Activated T-helper 1 cell treated with anti-CD3 and anti-CD28 coated beads, Interleukin-12 subunit alpha, Interleukin-12 subunit beta, Interleukin-2, Interleukin-4 antibody, amounts not matched to agents 30 ng/mL and 10 ng/mL and 1 ng/mL, durations not matched to agents 14 hours and 24 hours and 36 hours (primary cell): ENCODE data around the gene USP10. TPM values are rescaled to one million over a fixed set of nuclear protein-coding genes. Genes with fewer than 3 reads are reported as not detected.

Source experiments
- DNase-seq: peaks from one replicate; pipeline ENCODE4 v3.0.0; 2021; ENCODE audit warnings: low spot score
- H3K27ac Mint-ChIP-seq: one replicate; pipeline ENCODE4 v1.8.0; 2021; ENCODE audit warnings: mild to moderate bottlenecking, mixed read lengths
- H3K27me3 Mint-ChIP-seq: one replicate; pipeline ENCODE4 v1.8.0; 2022; ENCODE audit warnings: mild to moderate bottlenecking, moderate library complexity, mixed read lengths; ENCODE audit not compliant: insufficient read depth
- H3K36me3 Mint-ChIP-seq: one replicate; pipeline ENCODE4 v1.8.0; 2021; ENCODE audit warnings: low read depth, mixed read lengths
- H3K4me1 Mint-ChIP-seq: one replicate; pipeline ENCODE4 v1.8.0; 2021; ENCODE audit warnings: low read depth, mixed read lengths
- H3K4me3 Mint-ChIP-seq: one replicate; pipeline ENCODE4 v1.8.0; 2021; ENCODE audit warnings: mild to moderate bottlenecking, moderate library complexity, mixed read lengths
- H3K9me3 Mint-ChIP-seq: one replicate; pipeline ENCODE4 v1.8.0; 2021; ENCODE audit warnings: mixed read lengths
- intact Hi-C: fragments of 100-400 bp; cut with micrococcal nuclease; formaldehyde crosslinking; loops from one replicate; pipeline ENCODE4 v1.15.1; 2024
- total RNA-seq: library from RNA; stranded (reverse); gene quantifications from 2 replicates; pipeline ENCODE4 v1.2.3, GENCODE V29; 2022

USP10 gene
- total RNA-seq, 1 donor from 2014 or later, result 153 TPM

- no peaks in the 10 kb centered on the region for H3K9me3 Mint-ChIP-seq
- H3K4me1 Mint-ChIP-seq, result peaks cover 9% of the 10 kb centered on the region
- no peak overlapping the region for H3K27ac Mint-ChIP-seq
- H3K27me3 Mint-ChIP-seq, result peaks cover 25% of the 10 kb centered on the region
- DNase-seq, result no peak
- intact Hi-C loops, result loop anchor here (1.0 kb wide), 2 partner anchors 8 to 210 kb away; no protein-coding TSS in a partner anchor
- H3K36me3 Mint-ChIP-seq, result no peaks in the 10 kb centered on the region
- H3K4me3 Mint-ChIP-seq, result no peak overlapping the region
Observed at GRCh38 chr16:84818989-84819643, 119.3 kb downstream of the USP10 start.

- peak; percentile 82 for DNase-seq
- peak within 1 kb of the TSS; percentile 68 for H3K4me3 Mint-ChIP-seq
- H3K27me3 Mint-ChIP-seq, result peaks cover 28% of the 10 kb centered on the region
- intact Hi-C loops, result loop anchor here (1.0 kb wide), 2 partner anchors 8 to 210 kb away; no protein-coding TSS in a partner anchor
- peaks cover 9% of the 10 kb centered on the region for H3K4me1 Mint-ChIP-seq
- H3K27ac Mint-ChIP-seq, result no peak within 1 kb of the TSS
- no peaks in the 10 kb centered on the region for H3K36me3 Mint-ChIP-seq
- H3K9me3 Mint-ChIP-seq, result no peaks in the 10 kb centered on the region
Observed at GRCh38 chr16:84819644-84820304, 120.0 kb downstream of the USP10 start, which contains the start of gene CRISPLD2. Gene CRISPLD2, plus strand, starts transcription at chr16:84819985. Its CDS starts 18,511 bp downstream, at chr16:84838496.

GRCh38 chr16:84820305-84820684 lies 120.5 kb downstream of the USP10 start:
- Mint-ChIP-seq H3K27ac (no peak overlapping the region), H3K4me1 (peaks cover 9% of the 10 kb centered on the region), H3K27me3 (peaks cover 28% of the 10 kb centered on the region), H3K4me3 (peak overlapping the region; percentile 68), H3K36me3 (no peaks in the 10 kb centered on the region), H3K9me3 (no peaks in the 10 kb centered on the region)
- no peak for DNase-seq
- intact Hi-C loops, result no loop called here

- Mint-ChIP-seq H3K27ac (no peak overlapping the region), H3K4me1 (peaks cover 9% of the 10 kb centered on the region), H3K9me3 (no peaks in the 10 kb centered on the region), H3K27me3 (peaks cover 28% of the 10 kb centered on the region), H3K36me3 (no peaks in the 10 kb centered on the region), H3K4me3 (no peak overlapping the region)
- intact Hi-C loops, result no loop called here
- no peak for DNase-seq
Observed at GRCh38 chr16:84820771-84821170, 121.0 kb downstream of the USP10 start.

- Mint-ChIP-seq H3K9me3 (no peaks in the 10 kb centered on the region), H3K36me3 (no peaks in the 10 kb centered on the region), H3K4me1 (peaks cover 9% of the 10 kb centered on the region), H3K27ac (no peak overlapping the region), H3K27me3 (peaks cover 28% of the 10 kb centered on the region), H3K4me3 (no peak overlapping the region)
- no peak for DNase-seq
- intact Hi-C loops, result no loop called here
Observed at GRCh38 chr16:84821179-84821578, 121.4 kb downstream of the USP10 start.

GRCh38 chr16:84821728-84822689 lies 122.2 kb downstream of the USP10 start:
- intact Hi-C loops, result no loop called here
- Mint-ChIP-seq H3K27ac (no peak overlapping the region), H3K27me3 (peaks cover 28% of the 10 kb centered on the region), H3K9me3 (no peaks in the 10 kb centered on the region), H3K4me3 (no peak overlapping the region), H3K4me1 (peaks cover 9% of the 10 kb centered on the region), H3K36me3 (no peaks in the 10 kb centered on the region)
- DNase-seq, result no peak

- H3K27me3 Mint-ChIP-seq, result peaks cover 28% of the 10 kb centered on the region
- H3K9me3 Mint-ChIP-seq, result no peaks in the 10 kb centered on the region
- H3K4me1 Mint-ChIP-seq, result peaks cover 9% of the 10 kb centered on the region
- no peak overlapping the region for H3K27ac Mint-ChIP-seq
- H3K4me3 Mint-ChIP-seq, result no peak overlapping the region
- H3K36me3 Mint-ChIP-seq, result no peaks in the 10 kb centered on the region
- no peak for DNase-seq
- intact Hi-C loops, result no loop called here
Observed at GRCh38 chr16:84822990-84823389, 123.2 kb downstream of the USP10 start.

- H3K4me1 Mint-ChIP-seq, result peaks cover 9% of the 10 kb centered on the region
- no peak overlapping the region for H3K4me3 Mint-ChIP-seq
- peaks cover 27% of the 10 kb centered on the region for H3K27me3 Mint-ChIP-seq
- DNase-seq, result no peak
- no peaks in the 10 kb centered on the region for H3K36me3 Mint-ChIP-seq
- H3K9me3 Mint-ChIP-seq, result no peaks in the 10 kb centered on the region
- no peak overlapping the region for H3K27ac Mint-ChIP-seq
- intact Hi-C loops, result no loop called here
Observed at GRCh38 chr16:84823484-84823883, 123.7 kb downstream of the USP10 start.

GRCh38 chr16:84823926-84824325 lies 124.1 kb downstream of the USP10 start:
- intact Hi-C loops, result no loop called here
- H3K27ac Mint-ChIP-seq, result no peak overlapping the region
- peaks cover 27% of the 10 kb centered on the region for H3K27me3 Mint-ChIP-seq
- DNase-seq, result no peak
- H3K9me3 Mint-ChIP-seq, result no peaks in the 10 kb centered on the region
- H3K4me3 Mint-ChIP-seq, result no peak overlapping the region
- no peaks in the 10 kb centered on the region for H3K36me3 Mint-ChIP-seq
- H3K4me1 Mint-ChIP-seq, result peaks cover 9% of the 10 kb centered on the region

GRCh38 chr16:84825896-84826557 lies 126.2 kb downstream of the USP10 start:
- intact Hi-C loops, result no loop called here
- Mint-ChIP-seq H3K9me3 (no peaks in the 10 kb centered on the region), H3K27ac (no peak overlapping the region), H3K36me3 (no peaks in the 10 kb centered on the region), H3K4me1 (no peaks in the 10 kb centered on the region), H3K27me3 (peaks cover 15% of the 10 kb centered on the region), H3K4me3 (no peak overlapping the region)
- DNase-seq, result no peak

GRCh38 chr16:84826558-84826941 lies 126.8 kb downstream of the USP10 start:
- H3K27me3 Mint-ChIP-seq, result peaks cover 11% of the 10 kb centered on the region
- no peaks in the 10 kb centered on the region for H3K36me3 Mint-ChIP-seq
- DNase-seq, result no peak
- H3K4me1 Mint-ChIP-seq, result no peaks in the 10 kb centered on the region
- H3K4me3 Mint-ChIP-seq, result no peak overlapping the region
- H3K9me3 Mint-ChIP-seq, result no peaks in the 10 kb centered on the region
- H3K27ac Mint-ChIP-seq, result no peak overlapping the region
- intact Hi-C loops, result no loop called here

GRCh38 chr16:84827131-84827574 lies 127.4 kb downstream of the USP10 start:
- Mint-ChIP-seq H3K27ac (no peak overlapping the region), H3K36me3 (no peaks in the 10 kb centered on the region), H3K9me3 (no peaks in the 10 kb centered on the region), H3K27me3 (peaks cover 10% of the 10 kb centered on the region), H3K4me1 (no peaks in the 10 kb centered on the region), H3K4me3 (no peak overlapping the region)
- no peak for DNase-seq
- intact Hi-C loops, result no loop called here
